GM15510 (cell line): ENCODE measurements around the gene POPDC2.

ENCODE experiments used
- POLR2A ChIP-seq: IDR thresholded peaks from 3 replicates; pipeline ENCODE4 v1.6.1; 2011; ENCODE audit warnings: borderline replicate concordance; ENCODE audit not compliant: insufficient read length; ENCODE audit errors: extremely low read depth

The POPDC2 gene

GRCh38 chr3:119613201-119613600, 47.2 kb downstream of the POPDC2 start:
- TF ChIP-seq POLR2A, result no peak

GRCh38 chr3:119611664-119612063, 48.7 kb downstream of the POPDC2 start:
- no peak for TF ChIP-seq POLR2A

GRCh38 chr3:119609301-119609700, 51.1 kb downstream of the POPDC2 start:
- no peak for TF ChIP-seq POLR2A

GRCh38 chr3:119608405-119609000, 51.9 kb downstream of the POPDC2 start:
- no peak for TF ChIP-seq POLR2A

DNA sequence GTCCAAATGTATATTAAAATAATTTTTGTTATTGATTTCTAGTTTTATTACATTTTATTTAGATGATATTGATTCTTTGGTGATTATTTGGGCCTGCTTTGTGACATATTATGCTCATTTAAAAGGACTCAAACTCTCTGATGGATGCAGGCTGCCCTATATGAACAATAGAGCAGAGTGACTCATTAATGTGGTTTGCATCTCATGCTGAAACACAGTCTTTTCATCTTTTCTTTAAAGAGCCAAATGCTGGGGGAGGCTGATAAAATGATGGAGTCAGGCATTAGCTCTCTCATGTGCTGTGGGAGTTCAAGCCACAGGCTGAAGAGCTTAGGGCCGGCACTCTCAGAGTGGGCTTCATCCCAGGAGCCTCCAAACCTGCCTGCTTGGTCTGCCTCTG, 55.5 kb downstream of the POPDC2 start:
- no peak for TF ChIP-seq POLR2A

- no peak for TF ChIP-seq POLR2A
Observed at GRCh38 chr3:119602676-119603075, 57.7 kb downstream of the POPDC2 start.

DNA sequence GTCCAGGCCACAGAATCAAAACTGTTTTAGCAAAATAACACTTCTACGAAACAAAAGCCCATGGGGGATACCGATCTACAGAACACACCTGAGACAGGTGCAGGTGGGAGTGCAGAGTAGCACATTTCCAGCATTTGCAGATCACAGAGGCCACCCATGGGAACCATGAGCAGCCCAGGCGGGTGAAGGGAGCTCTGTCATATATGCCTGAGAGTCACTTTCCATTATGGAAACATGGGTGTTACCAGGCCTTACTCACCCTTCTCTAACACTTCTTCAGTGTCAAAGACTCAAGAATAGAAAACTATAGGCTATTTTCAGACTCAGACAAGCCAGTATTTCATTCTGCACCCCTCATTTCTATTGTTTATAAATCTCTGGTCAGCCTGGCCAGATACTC, 59.2 kb downstream of the POPDC2 start:
- no peak for TF ChIP-seq POLR2A

DNA sequence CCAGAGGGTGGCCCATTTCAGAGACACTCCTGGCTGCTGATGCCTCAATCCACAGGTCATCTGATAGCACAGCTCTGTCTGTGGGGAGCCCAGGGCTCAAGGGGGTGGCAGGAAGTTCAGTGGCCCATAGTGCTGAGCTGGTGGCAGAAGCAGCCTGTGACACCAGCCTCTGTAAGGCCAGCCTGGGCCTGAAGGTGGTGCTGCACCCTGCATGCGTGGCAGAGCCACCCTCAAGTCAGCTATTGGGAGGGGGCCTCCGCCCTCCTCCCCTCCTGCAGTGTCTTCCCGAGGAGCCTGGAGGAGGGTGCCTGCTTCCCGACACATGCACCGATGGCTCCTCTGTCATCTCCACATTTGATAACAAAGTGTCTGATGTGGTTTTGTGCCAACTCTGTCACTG, 59.7 kb downstream of the POPDC2 start:
- peak; percentile 45 for TF ChIP-seq POLR2A

DNA sequence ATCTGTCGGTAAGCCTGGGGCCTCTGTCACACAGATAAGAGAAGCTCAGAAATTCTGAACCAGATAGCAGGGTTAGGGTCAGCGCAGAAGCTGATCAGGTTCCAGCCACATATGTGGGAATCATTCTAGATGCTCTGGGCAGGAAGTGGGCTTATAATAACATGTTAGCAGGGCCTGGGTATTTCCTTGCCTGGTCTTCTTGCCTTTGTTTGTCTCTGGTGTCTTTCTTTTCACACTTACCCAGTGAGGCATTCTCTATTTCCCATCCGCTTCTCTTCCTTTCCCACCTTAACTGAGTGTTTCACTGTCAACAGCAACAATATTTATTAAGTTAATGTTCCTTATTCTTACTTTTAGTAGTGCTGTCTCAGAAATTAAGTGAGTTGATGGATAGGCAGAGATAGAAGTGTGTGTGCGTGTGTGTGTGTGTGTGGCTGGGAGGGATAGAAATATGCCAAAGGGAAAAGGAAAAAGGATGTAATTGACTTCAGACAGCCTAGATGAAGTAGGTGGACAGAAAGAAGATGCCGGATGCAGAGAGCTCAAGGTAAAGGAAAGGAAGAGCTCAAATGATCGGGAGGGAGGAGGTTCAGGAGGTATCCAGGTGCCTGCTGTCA, 60.7 kb downstream of the POPDC2 start:
- peak; percentile 24 for TF ChIP-seq POLR2A

DNA sequence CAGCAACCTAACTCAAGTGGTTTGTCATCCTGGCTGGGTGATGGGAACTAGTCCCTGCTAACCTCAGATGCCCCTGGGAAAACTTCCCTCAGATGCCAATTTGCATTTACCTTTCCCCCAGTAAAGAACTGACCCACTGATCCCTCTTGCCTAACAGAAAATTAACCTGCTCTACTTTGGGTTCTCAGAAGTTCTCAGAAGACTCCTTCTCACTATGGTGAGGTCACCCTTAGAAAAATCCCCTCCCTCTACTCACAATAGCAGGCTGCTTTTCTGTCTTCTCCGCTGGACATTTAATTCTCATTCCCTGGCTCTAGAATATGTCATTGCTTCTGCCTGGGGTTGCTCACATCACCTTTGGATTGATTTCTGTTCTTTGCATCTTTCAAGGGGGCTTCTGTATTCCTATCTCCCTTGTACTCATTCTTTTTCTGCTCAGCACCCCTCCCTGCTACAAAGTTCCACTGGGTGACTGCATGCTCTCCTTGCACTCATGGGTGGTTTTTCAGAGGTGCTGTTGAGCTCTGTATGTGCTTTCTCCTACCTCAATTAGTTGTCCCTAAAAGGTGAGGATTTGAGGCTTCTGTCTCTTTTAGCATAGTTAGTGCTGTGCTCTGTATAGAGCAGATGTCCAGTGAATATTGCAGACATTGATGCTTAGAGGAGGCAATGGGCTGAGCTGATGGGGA, 61.8 kb downstream of the POPDC2 start:
- no peak for TF ChIP-seq POLR2A

DNA sequence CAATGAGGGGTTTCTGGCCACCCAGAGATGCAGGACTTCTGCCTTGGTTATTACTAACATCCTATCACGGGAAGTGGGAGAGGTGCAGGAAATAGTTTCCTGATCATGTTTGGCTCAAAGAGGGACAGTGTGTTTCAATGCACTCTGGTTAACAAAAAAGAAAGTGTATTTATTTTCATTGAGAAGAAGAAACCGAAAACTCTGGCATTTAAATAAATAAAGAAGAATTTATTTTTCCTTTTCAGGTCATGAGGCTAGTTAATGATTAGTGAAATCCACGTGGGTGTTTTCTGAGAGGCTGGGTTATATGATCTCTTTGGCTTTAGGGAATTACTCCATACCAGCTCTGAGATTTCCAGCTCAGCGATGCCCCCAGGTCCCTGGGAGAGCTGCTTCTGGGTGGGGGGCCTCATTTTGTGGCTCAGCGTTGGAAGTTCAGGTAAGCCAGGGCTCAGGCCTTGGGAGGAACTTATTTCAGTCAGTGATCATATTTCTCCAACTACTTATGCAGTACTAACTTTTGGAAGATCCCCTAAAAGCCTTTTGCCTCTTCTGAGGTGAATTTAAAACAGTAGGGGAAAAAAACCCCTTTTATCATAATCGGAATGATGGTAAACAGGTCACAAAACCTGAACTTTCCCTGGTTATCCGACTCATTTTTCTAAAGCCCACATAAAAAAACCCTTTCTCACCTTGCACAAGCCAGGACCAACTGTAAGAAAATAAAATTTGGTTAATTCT, 62.7 kb downstream of the POPDC2 start, which contains the start of gene PLA1A:
Gene PLA1A (plus strand): TSS at position 338 of the 741 bp plus-strand sequence. CDS start 29 bp downstream, at position 367.
- TF ChIP-seq POLR2A, result peak; percentile 28

GRCh38 chr3:119596398-119596797, 64.0 kb downstream of the POPDC2 start:
- no peak for TF ChIP-seq POLR2A

DNA sequence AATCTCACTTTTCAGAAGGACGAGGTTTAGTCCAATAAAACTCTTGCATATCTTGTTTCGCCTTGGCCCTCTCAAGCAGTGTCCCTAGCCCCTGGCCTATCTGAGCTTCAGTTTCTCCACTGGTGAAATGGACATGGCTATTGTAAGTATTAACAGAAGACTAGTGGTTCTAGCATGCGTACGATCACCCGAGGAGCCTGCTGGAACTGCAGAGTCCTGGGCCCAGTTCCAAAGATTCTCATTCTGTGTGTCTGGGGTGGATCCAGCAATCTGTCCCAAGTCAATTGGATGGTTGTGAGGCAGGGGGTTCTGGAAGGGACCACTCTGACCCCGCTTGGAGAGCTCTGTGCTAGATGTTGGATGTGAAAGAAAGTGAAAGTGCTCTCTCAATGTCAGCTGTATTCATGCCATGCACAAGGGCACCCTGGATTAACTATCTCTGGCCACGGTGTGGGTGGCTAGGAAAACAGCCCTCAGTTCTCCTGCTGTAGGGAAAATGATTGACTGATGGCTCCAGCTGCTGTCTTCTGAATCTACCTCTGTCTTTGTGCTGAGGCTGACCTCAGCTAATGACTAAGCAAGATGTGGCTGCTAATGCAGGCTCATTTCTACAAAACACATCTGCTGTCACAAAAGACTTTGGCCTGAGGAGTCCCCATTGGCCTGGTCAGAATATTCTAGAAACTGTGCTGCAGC, 64.6 kb downstream of the POPDC2 start:
- TF ChIP-seq POLR2A, result no peak

GRCh38 chr3:119594066-119594465, 66.3 kb downstream of the POPDC2 start:
- no peak for TF ChIP-seq POLR2A

GRCh38 chr3:119592861-119593260, 67.5 kb downstream of the POPDC2 start:
- no peak for TF ChIP-seq POLR2A
